ENCODE measurements around the gene OR1B1.

DNA sequence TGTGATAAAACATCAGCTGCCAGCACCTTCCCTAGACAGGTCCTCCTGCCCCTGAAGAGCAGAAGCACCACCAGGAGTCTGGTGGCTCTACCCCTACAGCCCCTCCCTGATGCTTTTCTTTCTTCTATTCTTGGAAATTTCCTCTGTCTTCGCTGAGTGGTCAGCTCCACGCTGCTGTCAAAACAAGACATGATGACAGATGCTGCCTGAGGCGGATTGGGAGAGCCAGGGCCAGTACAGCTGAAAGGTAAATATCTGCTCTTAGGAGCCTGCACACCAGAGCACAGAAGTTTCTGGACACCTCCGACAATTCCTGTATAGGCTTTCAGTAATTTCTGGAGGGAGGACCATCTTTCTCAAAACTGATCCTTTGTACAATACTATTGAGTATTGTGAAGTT is 47.6 kb downstream of the OR1B1 start:
- TF ChIP-seq, protein P1, sequence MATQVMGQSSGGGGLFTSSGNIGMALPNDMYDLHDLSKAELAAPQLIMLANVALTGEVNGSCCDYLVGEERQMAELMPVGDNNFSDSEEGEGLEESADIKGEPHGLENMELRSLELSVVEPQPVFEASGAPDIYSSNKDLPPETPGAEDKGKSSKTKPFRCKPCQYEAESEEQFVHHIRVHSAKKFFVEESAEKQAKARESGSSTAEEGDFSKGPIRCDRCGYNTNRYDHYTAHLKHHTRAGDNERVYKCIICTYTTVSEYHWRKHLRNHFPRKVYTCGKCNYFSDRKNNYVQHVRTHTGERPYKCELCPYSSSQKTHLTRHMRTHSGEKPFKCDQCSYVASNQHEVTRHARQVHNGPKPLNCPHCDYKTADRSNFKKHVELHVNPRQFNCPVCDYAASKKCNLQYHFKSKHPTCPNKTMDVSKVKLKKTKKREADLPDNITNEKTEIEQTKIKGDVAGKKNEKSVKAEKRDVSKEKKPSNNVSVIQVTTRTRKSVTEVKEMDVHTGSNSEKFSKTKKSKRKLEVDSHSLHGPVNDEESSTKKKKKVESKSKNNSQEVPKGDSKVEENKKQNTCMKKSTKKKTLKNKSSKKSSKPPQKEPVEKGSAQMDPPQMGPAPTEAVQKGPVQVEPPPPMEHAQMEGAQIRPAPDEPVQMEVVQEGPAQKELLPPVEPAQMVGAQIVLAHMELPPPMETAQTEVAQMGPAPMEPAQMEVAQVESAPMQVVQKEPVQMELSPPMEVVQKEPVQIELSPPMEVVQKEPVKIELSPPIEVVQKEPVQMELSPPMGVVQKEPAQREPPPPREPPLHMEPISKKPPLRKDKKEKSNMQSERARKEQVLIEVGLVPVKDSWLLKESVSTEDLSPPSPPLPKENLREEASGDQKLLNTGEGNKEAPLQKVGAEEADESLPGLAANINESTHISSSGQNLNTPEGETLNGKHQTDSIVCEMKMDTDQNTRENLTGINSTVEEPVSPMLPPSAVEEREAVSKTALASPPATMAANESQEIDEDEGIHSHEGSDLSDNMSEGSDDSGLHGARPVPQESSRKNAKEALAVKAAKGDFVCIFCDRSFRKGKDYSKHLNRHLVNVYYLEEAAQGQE (IDR thresholded peaks at IDR 0.05; ENCODE audit: insufficient read depth in 1 of 2, low read depth in 2 of 2, low read length in 2 of 2), result no peak
- no peak for TF ChIP-seq TAF1 (IDR thresholded peaks at IDR 0.05; ENCODE audit: borderline replicate concordance, insufficient read depth, low read length)
- no peak for TF ChIP-seq POLR2AphosphoS5 (IDR thresholded peaks at IDR 0.05; ENCODE audit: low read depth, low read length)
- TF ChIP-seq SIN3A (IDR thresholded peaks at IDR 0.05; ENCODE audit: borderline replicate concordance, insufficient read depth, low read length), result no peak
